SK-N-SH (cell line): Measurements from ENCODE around the gene AGFG1. TPM values are rescaled to one million over a fixed set of nuclear protein-coding genes. Genes with fewer than 3 reads are reported as not detected.

Experiments
- CTCF ChIA-PET: fragments of 300-600, 350-600 bp; formaldehyde crosslinking; extraction: SDS; loops from one replicate; lab custom pipeline; 2021; lab: Yijun Ruan, JAX
- POLR2A ChIA-PET: fragments of 350-600 bp; sonication (Branson Sonifier 250); formaldehyde crosslinking; extraction: SDS; loops from one replicate; lab custom pipeline; 2020; ENCODE audit warnings: antibody characterized with exemption, inconsistent platforms; lab: Yijun Ruan, JAX
- DNase-seq: peaks from one replicate; pipeline ENCODE4 v3.0.0; 2012
- H2AFZ ChIP-seq: fragments of 200-600 bp; sonication (generic); 2 replicates; pipeline ENCODE4 v1.8.1; 2016; ENCODE audit warnings: antibody characterized with exemption, mild to moderate bottlenecking, low read depth
- H3F3A ChIP-seq: fragments of 200-600 bp; sonication (generic); replicated peaks from 2 replicates; pipeline ENCODE3; 2016; ENCODE audit warnings: antibody characterized with exemption, mild to moderate bottlenecking; ENCODE audit not compliant: insufficient read depth
- H3K27ac ChIP-seq, 2 experiments: fragments of 200-500 bp in 1 of 2; fragments of 200-600 bp in 1 of 2; sonication (Bioruptor generic) in 1 of 2; sonication (generic), shearing (Covaris generic) in 1 of 2; 2 replicates each; pipeline versions ENCODE4 v1.5.1 to v1.6.1; 2014 to 2016; ENCODE audit warnings: low read depth in 2 of 2, inconsistent platforms in 1 of 2, low read length in 1 of 2, mild to moderate bottlenecking in 1 of 2, mixed read lengths in 1 of 2
- H3K27me3 ChIP-seq: fragments of 200-600 bp; sonication (generic), shearing (Covaris generic); 2 replicates; pipeline ENCODE4 v1.6.1; 2016; ENCODE audit warnings: mixed run types; ENCODE audit not compliant: insufficient read depth
- H3K36me3 ChIP-seq, 2 experiments: fragments of 200-500 bp in 1 of 2; fragments of 200-600 bp in 1 of 2; sonication (Bioruptor generic) in 1 of 2; sonication (generic) in 1 of 2; replicated peaks in 1 of 2; 2 replicates each; pipeline versions ENCODE3 to v1.5.1; 2014 to 2016; ENCODE audit warnings: low read length in 1 of 2, mild to moderate bottlenecking in 1 of 2; ENCODE audit not compliant: insufficient read depth in 2 of 2, control insufficient read depth in 1 of 2
- H3K4me1 ChIP-seq, 2 experiments: fragments of 200-500 bp in 1 of 2; fragments of 200-600 bp in 1 of 2; sonication (Bioruptor generic) in 1 of 2; sonication (generic), shearing (Covaris generic) in 1 of 2; 2 replicates each; pipeline versions ENCODE4 v1.5.1 to v1.6.1; 2014 to 2016; ENCODE audit warnings: low read depth in 1 of 2, low read length in 1 of 2, mixed run types in 1 of 2; ENCODE audit not compliant: insufficient read depth in 2 of 2, control insufficient read depth in 1 of 2
- H3K4me2 ChIP-seq: fragments of 200-600 bp; sonication (generic), shearing (Covaris generic); 2 replicates; pipeline ENCODE4 v1.6.1; 2017; ENCODE audit warnings: mixed run types
- H3K4me3 ChIP-seq, 2 experiments: fragments of 200-500 bp in 1 of 2; fragments of 200-600 bp in 1 of 2; sonication (Bioruptor generic) in 1 of 2; sonication (generic), shearing (Covaris generic) in 1 of 2; 2 replicates each; pipeline versions ENCODE4 v1.5.1 to v1.8.1; 2014 to 2016; ENCODE audit warnings: low read depth in 2 of 2, inconsistent platforms in 1 of 2, low read length in 1 of 2, mild to moderate bottlenecking in 1 of 2, mixed read lengths in 1 of 2, moderate library complexity in 1 of 2
- H3K79me2 ChIP-seq: fragments of 200-600 bp; sonication (generic); 2 replicates; pipeline ENCODE4 v1.8.1; 2017; ENCODE audit warnings: mild to moderate bottlenecking; ENCODE audit not compliant: insufficient read depth
- H3K9ac ChIP-seq: fragments of 200-600 bp; sonication (generic); 2 replicates; pipeline ENCODE4 v1.6.1; 2017; ENCODE audit warnings: mixed run types
- H3K9me2 ChIP-seq: fragments of 200-600 bp; sonication (generic); 2 replicates; pipeline ENCODE4 v1.6.1; 2017; ENCODE audit warnings: mixed run types
- H3K9me3 ChIP-seq: fragments of 200-600 bp; sonication (generic); 2 replicates; pipeline ENCODE4 v1.6.1; 2017; ENCODE audit warnings: mixed run types, mild to moderate bottlenecking, moderate library complexity
- H4K20me1 ChIP-seq: fragments of 200-600 bp; sonication (generic); 2 replicates; pipeline ENCODE4 v1.6.1; 2017; ENCODE audit warnings: mild to moderate bottlenecking, mixed run types; ENCODE audit not compliant: insufficient read depth
- CHD2 ChIP-seq: fragments of 150-350 bp; IDR thresholded peaks from 2 replicates; pipeline ENCODE4 v1.6.1; 2018; ENCODE audit warnings: low read length; ENCODE audit not compliant: partially characterized antibody
- ELF1 ChIP-seq: IDR thresholded peaks from 2 replicates; pipeline ENCODE4 v1.4.0; 2012
- EP300 ChIP-seq, 2 experiments: IDR thresholded peaks; 2 replicates each; pipeline versions ENCODE4 v1.4.0 to v1.6.1; 2012; ENCODE audit warnings: borderline replicate concordance in 1 of 2, low read depth in 1 of 2, low read length in 1 of 2
- EZH2phosphoT487 ChIP-seq: fragments of 200-600 bp; sonication (generic); IDR thresholded peaks from 2 replicates; pipeline ENCODE4 v1.6.1; 2017; ENCODE audit warnings: low read depth, mixed run types, mild to moderate bottlenecking, antibody characterized with exemption, moderate library complexity, borderline replicate concordance
- FOSL2 ChIP-seq: IDR thresholded peaks from 2 replicates; pipeline ENCODE4 v1.4.0; 2012; ENCODE audit warnings: low read depth, mild to moderate bottlenecking, moderate library complexity, borderline replicate concordance
- GABPA ChIP-seq: IDR thresholded peaks from 2 replicates; pipeline ENCODE4 v1.4.0; 2012; ENCODE audit warnings: low read depth, mild to moderate bottlenecking
- GATA2 ChIP-seq: sonication (generic); formaldehyde crosslinking; IDR thresholded peaks from 2 replicates; pipeline ENCODE4 v1.5.0; 2020; ENCODE audit warnings: mild to moderate bottlenecking, missing genetic modification reagents
- JUND ChIP-seq: IDR thresholded peaks from 2 replicates; pipeline ENCODE4 v1.4.0; 2012
- MEF2A ChIP-seq: IDR thresholded peaks from 2 replicates; pipeline ENCODE4 v1.4.0; 2012; ENCODE audit warnings: low read depth, borderline replicate concordance
- MXI1 ChIP-seq: IDR thresholded peaks from 2 replicates; pipeline ENCODE4 v1.6.1; 2012; ENCODE audit warnings: mild to moderate bottlenecking, low read depth, low read length, improper control_type of control experiment
- POLR2AphosphoS5 ChIP-seq: IDR thresholded peaks from 2 replicates; pipeline ENCODE4 v1.6.1; 2012; ENCODE audit warnings: low read depth, low read length
- RAD21 ChIP-seq: IDR thresholded peaks from 2 replicates; pipeline ENCODE4 v1.6.1; 2012; ENCODE audit warnings: mild to moderate bottlenecking, low read length
- RCOR1 ChIP-seq: fragments of 150-350 bp; IDR thresholded peaks from 2 replicates; pipeline ENCODE4 v1.6.1; 2017; ENCODE audit warnings: antibody characterized with exemption, low read length
- RXRA ChIP-seq: IDR thresholded peaks from 2 replicates; pipeline ENCODE4 v1.4.0; 2012; ENCODE audit warnings: low read depth, mild to moderate bottlenecking, borderline replicate concordance
- SIN3A ChIP-seq: IDR thresholded peaks from 2 replicates; pipeline ENCODE4 v1.6.1; 2012; ENCODE audit warnings: low read depth, mild to moderate bottlenecking, low read length, moderate library complexity, borderline replicate concordance
- TAF1 ChIP-seq: IDR thresholded peaks from 2 replicates; pipeline ENCODE4 v1.6.1; 2012; ENCODE audit warnings: low read depth, mild to moderate bottlenecking, low read length, moderate library complexity, borderline replicate concordance
- TEAD4 ChIP-seq: IDR thresholded peaks from 2 replicates; pipeline ENCODE4 v1.4.0; 2012; ENCODE audit warnings: mild to moderate bottlenecking, borderline replicate concordance; ENCODE audit not compliant: insufficient read depth
- USF1 ChIP-seq: IDR thresholded peaks from 2 replicates; pipeline ENCODE4 v1.4.0; 2012; ENCODE audit warnings: low read depth, borderline replicate concordance
- USF2 ChIP-seq: fragments of 150-350 bp; IDR thresholded peaks from 2 replicates; pipeline ENCODE4 v1.6.1; 2017; ENCODE audit warnings: antibody characterized with exemption, low read length, low read depth, borderline replicate concordance
- ZBTB33 ChIP-seq: IDR thresholded peaks from 2 replicates; pipeline ENCODE4 v1.4.0; 2012; ENCODE audit warnings: low read depth, borderline replicate concordance
- WGBS: methylation state at CpG from one replicate; pipeline ENCODE4 v1.1.6; 2017; ENCODE audit warnings: low lambda C conversion rate; 5-methylcytosine and 5-hydroxymethylcytosine counted together
- polyA plus RNA-seq, 3 experiments: library from polyadenylated mRNA; depleted of rRNA; stranded (reverse); fragments of >200 nt; gene quantifications; 2 replicates each; pipeline ENCODE4 v1.2.3, GENCODE V29; 2012
- TF ChIP-seq, protein P1 (sequence below): IDR thresholded peaks from 2 replicates; pipeline ENCODE4 v1.6.1; 2012; ENCODE audit warnings: mild to moderate bottlenecking, low read depth, low read length, moderate library complexity
- TF ChIP-seq, protein P2 (sequence below): fragments of 150-350 bp; IDR thresholded peaks from 2 replicates; pipeline ENCODE4 v1.6.1; 2016; ENCODE audit warnings: mild to moderate bottlenecking, low read depth, low read length

The AGFG1 gene
- polyA plus RNA-seq, 1 of the 3 experiments (the other 2 are of a cell fraction), result 42.3 TPM

DNA sequence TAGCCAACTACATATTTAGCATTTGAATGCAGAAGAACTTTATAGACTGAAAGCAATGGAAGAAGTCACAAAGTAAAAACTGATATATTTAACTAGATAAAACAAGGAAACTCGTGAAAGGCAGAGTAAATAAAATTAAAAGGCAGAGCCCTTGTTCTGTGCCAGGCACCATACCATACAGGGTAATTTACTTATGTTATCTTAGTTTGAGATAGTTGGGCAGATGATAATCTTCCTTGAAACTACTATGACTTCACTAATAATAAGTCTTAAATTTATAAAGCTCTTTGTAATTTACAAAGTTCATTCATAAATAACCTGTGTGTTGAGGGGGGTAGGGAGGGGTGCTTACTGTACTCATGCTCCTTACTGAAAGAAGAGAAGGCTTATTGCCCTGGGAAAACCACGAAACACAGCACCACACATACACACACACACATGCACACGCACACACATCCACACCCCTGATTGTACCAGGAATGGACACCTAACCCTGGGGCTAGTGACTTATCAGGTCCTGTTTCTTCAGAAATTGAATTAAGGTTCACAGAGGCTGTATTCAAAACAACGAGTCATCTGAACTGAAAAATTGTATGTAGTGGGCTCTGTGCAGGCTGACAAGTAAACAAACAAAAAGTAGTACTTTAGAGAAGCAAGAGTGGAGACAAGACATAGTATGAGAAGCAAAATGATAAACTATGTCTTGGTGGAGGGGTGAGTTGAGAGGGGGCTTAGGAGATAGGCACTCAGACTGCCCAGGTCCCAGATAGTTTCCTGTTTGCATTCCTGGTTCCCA, 38.1 kb downstream of the AGFG1 start (continued):
- TF ChIP-seq SIN3A, result no peak
- TF ChIP-seq GATA2, result peak; percentile 95
- peak; percentile 13 for TF ChIP-seq CHD2
- no peak for TF ChIP-seq TEAD4
- no peak for TF ChIP-seq GABPA
- no peak for TF ChIP-seq FOSL2
- TF ChIP-seq RXRA, result no peak
- no peak for TF ChIP-seq RAD21
- TF ChIP-seq USF2, result no peak
- TF ChIP-seq MEF2A, result no peak
- no peak for TF ChIP-seq TAF1
- TF ChIP-seq, all 33 proteins: peak for 6

DNA sequence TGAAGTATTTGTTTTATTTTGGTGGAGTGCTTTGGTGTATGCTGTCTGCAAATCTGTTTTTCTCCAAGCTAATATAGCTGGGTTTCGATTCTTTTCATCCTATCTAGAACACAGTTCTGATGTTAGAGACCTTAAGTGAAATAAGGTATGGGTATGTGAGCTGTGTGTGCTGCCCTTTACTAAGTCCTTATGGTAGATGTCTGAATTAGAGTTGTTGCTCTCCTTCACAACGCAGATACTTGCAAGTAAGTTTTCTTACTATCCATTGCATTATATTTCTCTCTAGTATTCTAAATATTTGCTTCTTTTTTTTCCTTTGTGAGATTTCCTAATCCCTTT, 38.6 kb downstream of the AGFG1 start:
- no peak overlapping the region for H3K4me3 ChIP-seq
- H3K27me3 ChIP-seq, result no peaks in the 10 kb centered on the region
- peaks cover 99% of the 10 kb centered on the region for H3K79me2 ChIP-seq
- WGBS, result 76% methylated on average over 2 of the region's 2 CpGs
- peaks cover 0 to 3% of the 10 kb centered on the region in 2 experiments for H3K36me3 ChIP-seq
- peak overlapping the region; percentile 8; the same call in 1 of the 2 replicates for H3K4me2 ChIP-seq
- no peaks in the 10 kb centered on the region for H3K9me3 ChIP-seq
- H3K4me1 ChIP-seq, result peaks cover 31 to 33% of the 10 kb centered on the region in 2 experiments; a peak in 3 of 4 replicates
- H3K9ac ChIP-seq, result no peak overlapping the region
- no peaks in the 10 kb centered on the region for H3K9me2 ChIP-seq
- ChIA-PET CTCF (interaction anchor here (1.2 kb wide), 1 partner anchor 60 kb away, joined by 3 read pairs; no protein-coding TSS in a partner anchor), POLR2A (no interaction called here)
- peaks cover 12% of the 10 kb centered on the region for H3F3A ChIP-seq
- peaks cover 95% of the 10 kb centered on the region for H4K20me1 ChIP-seq
- DNase-seq, result no peak
- peak overlapping the region in 1 of 2 experiments; percentile 74; a peak in 3 of 4 replicates for H3K27ac ChIP-seq
- no peak overlapping the region for H2AFZ ChIP-seq
- TF ChIP-seq FOSL2 (no peak), POLR2AphosphoS5 (no peak), MEF2A (no peak), EP300 (IDR thresholded peaks at IDR 0.05; ENCODE audit: borderline replicate concordance in 1 of 2, low read depth in 1 of 2, low read length in 1 of 2) (no peak), CHD2 (no peak), ZBTB33 (no peak), MXI1 (no peak), EZH2phosphoT487 (no peak), TAF1 (no peak), GABPA (no peak), USF1 (no peak), SIN3A (no peak), JUND (no peak), RCOR1 (no peak), ELF1 (no peak)
- TF ChIP-seq, protein P1, sequence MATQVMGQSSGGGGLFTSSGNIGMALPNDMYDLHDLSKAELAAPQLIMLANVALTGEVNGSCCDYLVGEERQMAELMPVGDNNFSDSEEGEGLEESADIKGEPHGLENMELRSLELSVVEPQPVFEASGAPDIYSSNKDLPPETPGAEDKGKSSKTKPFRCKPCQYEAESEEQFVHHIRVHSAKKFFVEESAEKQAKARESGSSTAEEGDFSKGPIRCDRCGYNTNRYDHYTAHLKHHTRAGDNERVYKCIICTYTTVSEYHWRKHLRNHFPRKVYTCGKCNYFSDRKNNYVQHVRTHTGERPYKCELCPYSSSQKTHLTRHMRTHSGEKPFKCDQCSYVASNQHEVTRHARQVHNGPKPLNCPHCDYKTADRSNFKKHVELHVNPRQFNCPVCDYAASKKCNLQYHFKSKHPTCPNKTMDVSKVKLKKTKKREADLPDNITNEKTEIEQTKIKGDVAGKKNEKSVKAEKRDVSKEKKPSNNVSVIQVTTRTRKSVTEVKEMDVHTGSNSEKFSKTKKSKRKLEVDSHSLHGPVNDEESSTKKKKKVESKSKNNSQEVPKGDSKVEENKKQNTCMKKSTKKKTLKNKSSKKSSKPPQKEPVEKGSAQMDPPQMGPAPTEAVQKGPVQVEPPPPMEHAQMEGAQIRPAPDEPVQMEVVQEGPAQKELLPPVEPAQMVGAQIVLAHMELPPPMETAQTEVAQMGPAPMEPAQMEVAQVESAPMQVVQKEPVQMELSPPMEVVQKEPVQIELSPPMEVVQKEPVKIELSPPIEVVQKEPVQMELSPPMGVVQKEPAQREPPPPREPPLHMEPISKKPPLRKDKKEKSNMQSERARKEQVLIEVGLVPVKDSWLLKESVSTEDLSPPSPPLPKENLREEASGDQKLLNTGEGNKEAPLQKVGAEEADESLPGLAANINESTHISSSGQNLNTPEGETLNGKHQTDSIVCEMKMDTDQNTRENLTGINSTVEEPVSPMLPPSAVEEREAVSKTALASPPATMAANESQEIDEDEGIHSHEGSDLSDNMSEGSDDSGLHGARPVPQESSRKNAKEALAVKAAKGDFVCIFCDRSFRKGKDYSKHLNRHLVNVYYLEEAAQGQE, result no peak
- TF ChIP-seq, protein P2, sequence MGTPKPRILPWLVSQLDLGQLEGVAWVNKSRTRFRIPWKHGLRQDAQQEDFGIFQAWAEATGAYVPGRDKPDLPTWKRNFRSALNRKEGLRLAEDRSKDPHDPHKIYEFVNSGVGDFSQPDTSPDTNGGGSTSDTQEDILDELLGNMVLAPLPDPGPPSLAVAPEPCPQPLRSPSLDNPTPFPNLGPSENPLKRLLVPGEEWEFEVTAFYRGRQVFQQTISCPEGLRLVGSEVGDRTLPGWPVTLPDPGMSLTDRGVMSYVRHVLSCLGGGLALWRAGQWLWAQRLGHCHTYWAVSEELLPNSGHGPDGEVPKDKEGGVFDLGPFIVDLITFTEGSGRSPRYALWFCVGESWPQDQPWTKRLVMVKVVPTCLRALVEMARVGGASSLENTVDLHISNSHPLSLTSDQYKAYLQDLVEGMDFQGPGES, result no peak
